GM12878 (cell line): ENCODE data around the gene ANKRD1. TPM values are rescaled to one million over a fixed set of nuclear protein-coding genes. Genes with fewer than 3 reads are reported as not detected.
A peak's percentile ranks its signal among the peaks of the same experiment; 100 is the strongest.

Experiments used
- ATAC-seq: fragments of 200-7000 bp; cut with Tn5 transposase; 3 replicates; pipeline ENCODE4 v1.9.1; 2020; ENCODE audit warnings: mild to moderate bottlenecking, moderate library complexity
- BruUV-seq: library from RNA; stranded (reverse); fragments of 400-500 nt; replicated peaks from 2 replicates; lab custom pipeline; 2021; lab: Mats Ljungman, UMichigan
- CTCF ChIA-PET: fragments of 300-600 bp; sonication (Branson Sonifier 250); formaldehyde crosslinking; extraction: SDS; loops from one replicate; lab custom pipeline; 2021; ENCODE audit warnings: inconsistent platforms; lab: Yijun Ruan, JAX
- POLR2A ChIA-PET: fragments of 350-600 bp; formaldehyde crosslinking; extraction: SDS; loops from one replicate; lab custom pipeline; 2021; ENCODE audit warnings: inconsistent platforms; lab: Charles Lee
- RAD21 ChIA-PET: fragments of 300-600 bp; sonication (Branson Sonifier 250); formaldehyde crosslinking; loops from one replicate; lab custom pipeline; 2023; ENCODE audit warnings: antibody characterized with exemption; ENCODE audit not compliant: unreplicated experiment; lab: Charles Lee
- SMC1A ChIA-PET: fragments of 300-600 bp; sonication (Branson Sonifier 250); formaldehyde crosslinking; loops from one replicate; lab custom pipeline; 2023; ENCODE audit not compliant: unreplicated experiment, uncharacterized antibody; lab: Charles Lee
- DNase-seq: peaks from one replicate; pipeline ENCODE4 v3.0.0-alpha.2; 2011; ENCODE audit warnings: low read depth, low spot score
- FAIRE-seq: peaks from 3 replicates; lab custom pipeline; 2011; peaks lifted over from hg19 to GRCh38; lab: Jason Lieb, UNC
- H2AFZ ChIP-seq: 2 replicates; pipeline ENCODE4 v1.6.0; 2011; ENCODE audit warnings: low read depth, low read length, control low read depth; ENCODE audit not compliant: control insufficient read depth
- H3K27ac ChIP-seq: 2 replicates; pipeline ENCODE4 v1.5.1; 2011; ENCODE audit warnings: control low read depth; ENCODE audit not compliant: control insufficient read depth, insufficient read depth
- H3K27me3 ChIP-seq, 2 experiments: replicated peaks in 1 of 2; 2 replicates each; pipeline versions ENCODE4 v1.6.0 to v1.6.1; 2011; ENCODE audit warnings: low read length in 1 of 2; ENCODE audit not compliant: control insufficient read depth in 2 of 2, insufficient read depth in 2 of 2
- H3K36me3 ChIP-seq, 2 experiments: 2 replicates each; pipeline ENCODE4 v1.5.1; 2011; ENCODE audit warnings: low read length in 1 of 2; ENCODE audit not compliant: control insufficient read depth in 2 of 2, insufficient read depth in 2 of 2
- H3K4me1 ChIP-seq: 2 replicates; pipeline ENCODE4 v1.6.1; 2011; ENCODE audit warnings: mild to moderate bottlenecking, low read length, moderate library complexity, mixed read lengths; ENCODE audit not compliant: control insufficient read depth, insufficient read depth
- H3K4me2 ChIP-seq: 2 replicates; pipeline ENCODE4 v1.6.0; 2011; ENCODE audit warnings: control low read depth; ENCODE audit not compliant: control insufficient read depth, insufficient read depth
- H3K4me3 ChIP-seq: fragments of 200-600 bp; sonication (generic); 2 replicates; pipeline ENCODE4 v1.5.1; 2016
- H3K79me2 ChIP-seq: 2 replicates; pipeline ENCODE4 v1.6.0; 2011; ENCODE audit warnings: low read length; ENCODE audit not compliant: control insufficient read depth, insufficient read depth
- H3K9ac ChIP-seq: 2 replicates; pipeline ENCODE4 v1.8.0; 2011; ENCODE audit warnings: low read length, control low read depth, mixed read lengths; ENCODE audit not compliant: control insufficient read depth, insufficient read depth
- H3K9me3 ChIP-seq: replicated peaks from 3 replicates; pipeline ENCODE4 v1.5.1; 2011; ENCODE audit warnings: mild to moderate bottlenecking, low read length; ENCODE audit not compliant: control insufficient read depth, insufficient read depth
- H4K20me1 ChIP-seq: 2 replicates; pipeline ENCODE4 v1.6.0; 2011; ENCODE audit not compliant: control insufficient read depth, insufficient read depth
- MEF2B ChIP-seq: fragments of 450-650 bp; IDR thresholded peaks from 2 replicates; pipeline ENCODE4 v1.6.1; 2018; ENCODE audit warnings: mild to moderate bottlenecking, moderate library complexity; ENCODE audit not compliant: partially characterized antibody, poor library complexity, severe bottlenecking
- NFIC ChIP-seq: IDR thresholded peaks from 2 replicates; pipeline ENCODE4 v1.6.1; 2012; ENCODE audit warnings: low read depth, mild to moderate bottlenecking, inconsistent platforms, low read length, moderate library complexity
- RELA ChIP-seq: fragments of 450-650 bp; IDR thresholded peaks from 2 replicates; pipeline ENCODE4 v1.8.0; 2014; ENCODE audit warnings: borderline replicate concordance; ENCODE audit not compliant: partially characterized antibody
- SRF ChIP-seq, 2 experiments: IDR thresholded peaks; 2 replicates each; pipeline ENCODE4 v1.6.1; 2011; ENCODE audit warnings: low read depth in 2 of 2, low read length in 2 of 2, mild to moderate bottlenecking in 1 of 2, moderate library complexity in 1 of 2
- ZNF217 ChIP-seq: fragments of 450-650 bp; IDR thresholded peaks from 2 replicates; pipeline ENCODE4 v1.6.1; 2017; ENCODE audit warnings: antibody characterized with exemption, mild to moderate bottlenecking
- WGBS: methylation state at CpG from one replicate; pipeline ENCODE4 v1.1.6; 2016; ENCODE audit warnings: low lambda C conversion rate; ENCODE audit not compliant: insufficient replicate concordance, insufficient coverage; ENCODE audit errors: missing lambda C conversion rate; 5-methylcytosine and 5-hydroxymethylcytosine counted together
- in situ Hi-C: fragments of 300-500 bp; cut with MboI; formaldehyde crosslinking; loops from 9 replicates; pipeline ENCODE4 v1.14.3; 2018; ENCODE audit warnings: mixed read lengths
- intact Hi-C: fragments of 100-400 bp; cut with micrococcal nuclease; formaldehyde crosslinking; loops from one replicate; pipeline ENCODE4 v1.14.2; 2022; ENCODE audit not compliant: unreplicated experiment
- polyA plus RNA-seq, 11 experiments: library from polyadenylated mRNA; depleted of rRNA in 4 of 11; unstranded in 6 of 11; stranded (reverse) in 5 of 11; fragments of >200 nt; fragmentation: Nextera tagmentation in 4 of 11; fragmentation: Illumina TruSeq in 1 of 11; extraction: Ambion mirVana in 4 of 11; extraction: Trizol in 1 of 11; gene quantifications; 1 replicate in 1 of 11; 2 replicates in 10 of 11; pipeline versions ENCODE4 v1.2.1 to v1.2.3, GENCODE V29; 2011 to 2016; ENCODE audit warnings: inconsistent platforms in 2 of 11, missing spikeins in 2 of 11, low read depth in 1 of 11
- total RNA-seq, 4 experiments: library from RNA; depleted of rRNA in 3 of 4; stranded (reverse); fragments of >200 nt in 3 of 4; fragmentation: Illumina TruSeq in 1 of 4; extraction: Trizol in 1 of 4; gene quantifications; 2 replicates each; pipeline versions ENCODE4 v1.2.1 to v1.2.3, GENCODE V29; 2013 to 2021

ANKRD1 gene
- total and polyA plus RNA-seq, 10 of the 15 experiments (the other 5 are each of a cell fraction or from before 2014, with no cell fraction given), result not detected

GRCh38 chr10:90935581-90936275, 14.8 kb upstream of the ANKRD1 start:
- ChIA-PET RAD21 (no interaction called here), POLR2A (no interaction called here), SMC1A (interaction anchor here (1.3 kb wide), 1 partner anchor 24 kb away, joined by 6 read pairs; no protein-coding TSS in a partner anchor), CTCF (interaction anchor here (0.7 kb wide), 1 partner anchor 25 kb away, joined by 3 read pairs; no protein-coding TSS in a partner anchor)
- Histone ChIP-seq H3K27me3 (no peaks in the 10 kb centered on the region), H3K27ac (no peak overlapping the region), H3K4me3 (no peak overlapping the region), H2AFZ (no peak overlapping the region), H3K9me3 (no peaks in the 10 kb centered on the region), H3K4me2 (no peak overlapping the region), H4K20me1 (no peaks in the 10 kb centered on the region), H3K36me3 (no peaks in the 10 kb centered on the region), H3K4me1 (no peaks in the 10 kb centered on the region), H3K9ac (no peak overlapping the region), H3K79me2 (no peaks in the 10 kb centered on the region)
- intact Hi-C loops (no loop called here), in situ Hi-C loops (no loop called here)
- WGBS, result 72% methylated on average over 5 of the region's 5 CpGs
- no TSS peak for BruUV-seq
- FAIRE-seq, result no peak
- no peak for ATAC-seq
- DNase-seq, result no peak
- no peak for TF ChIP-seq NFIC
- TF ChIP-seq SRF (IDR thresholded peaks at IDR 0.05; ENCODE audit: low read depth in 2 of 2, low read length in 2 of 2), result peak; percentile 25 to 75; a peak in 2 of 4 replicates
- TF ChIP-seq MEF2B, result no peak
- TF ChIP-seq ZNF217, result no peak
- TF ChIP-seq RELA, result no peak
